K562 (cell line): ENCODE data around the gene DACT3. TPM values are rescaled to one million over a fixed set of nuclear protein-coding genes. Genes with fewer than 3 reads are reported as not detected.

Source experiments
- BCL6 ChIP-seq: fragments of 250-450 bp; sonication (Bioruptor Pico); IDR thresholded peaks from 2 replicates; pipeline ENCODE4 v1.4.0; 2020
- CBX3 ChIP-seq, 2 experiments: IDR thresholded peaks; 1 replicate in 1 of 2; 2 replicates in 1 of 2; pipeline ENCODE4 v1.6.1; 2012; ENCODE audit warnings: inconsistent platforms in 2 of 2, low read length in 2 of 2, borderline replicate concordance in 1 of 2, control low read depth in 1 of 2
- DPF2 ChIP-seq: fragments of 450-650 bp; IDR thresholded peaks from 2 replicates; pipeline ENCODE4 v1.6.1; 2016
- HNRNPLL ChIP-seq: fragments of 200-400 bp; formaldehyde crosslinking; IDR thresholded peaks from 2 replicates; pipeline ENCODE4 v1.6.1; 2017; ENCODE audit warnings: low read length, low read depth, mild to moderate bottlenecking; ENCODE audit not compliant: poor library complexity, severe bottlenecking
- LARP7 ChIP-seq: fragments of 450-650 bp; IDR thresholded peaks from 2 replicates; pipeline ENCODE4 v1.6.1; 2016
- NR2C2 ChIP-seq, 2 experiments: fragments of 200-800 bp in 1 of 2; sonication (Bioruptor generic) in 1 of 2; sonication (generic) in 1 of 2; formaldehyde crosslinking in 1 of 2; IDR thresholded peaks; 2 replicates each; pipeline versions ENCODE4 v1.6.1 to v1.8.0; 2016 to 2022; ENCODE audit warnings: mild to moderate bottlenecking in 1 of 2, missing compliant biosample characterization in 1 of 2, missing genetic modification characterization in 1 of 2, missing genetic modification reagents in 1 of 2
- POLR2B ChIP-seq: fragments of 450-650 bp; IDR thresholded peaks from 2 replicates; pipeline ENCODE4 v1.6.1; 2018; ENCODE audit warnings: low read depth; ENCODE audit not compliant: partially characterized antibody
- POLR3A ChIP-seq: IDR thresholded peaks from 2 replicates; pipeline ENCODE4 v1.6.1; 2011; ENCODE audit warnings: borderline replicate concordance, mild to moderate bottlenecking, moderate library complexity; ENCODE audit not compliant: insufficient read length, insufficient read depth; ENCODE audit errors: extremely low read depth
- PRDM10 ChIP-seq: fragments of 450-650 bp; IDR thresholded peaks from 2 replicates; pipeline ENCODE4 v1.6.1; 2018; ENCODE audit not compliant: partially characterized antibody
- RNF219 ChIP-seq: fragments of 250-450 bp; sonication (Bioruptor Pico); IDR thresholded peaks from 2 replicates; pipeline ENCODE4 v1.5.0; 2022; ENCODE audit warnings: mild to moderate bottlenecking
- SRSF1 ChIP-seq: fragments of 200-400 bp; formaldehyde crosslinking; IDR thresholded peaks from 2 replicates; pipeline ENCODE4 v1.6.1; 2017; ENCODE audit warnings: mild to moderate bottlenecking, low read depth, low read length, moderate library complexity
- ZBTB2 ChIP-seq: fragments of 450-650 bp; IDR thresholded peaks from 2 replicates; pipeline ENCODE4 v1.6.1; 2016; ENCODE audit warnings: antibody characterized with exemption
- ZNF212 ChIP-seq: fragments of 450-650 bp; formaldehyde crosslinking; IDR thresholded peaks from 2 replicates; pipeline ENCODE4 v1.4.0; 2020; ENCODE audit warnings: mild to moderate bottlenecking
- ZNF239 ChIP-seq: fragments of 250-450 bp; sonication (Bioruptor Pico); IDR thresholded peaks from 2 replicates; pipeline ENCODE4 v1.4.0; 2020; ENCODE audit warnings: mild to moderate bottlenecking
- ZNF639 ChIP-seq, 2 experiments: fragments of 200-800 bp in 1 of 2; sonication (Bioruptor generic) in 1 of 2; sonication (generic) in 1 of 2; formaldehyde crosslinking in 1 of 2; IDR thresholded peaks in 1 of 2; conservative IDR thresholded peaks in 1 of 2; 2 replicates each; pipeline versions ENCODE4 v1.5.0 to v1.6.1; 2016 to 2020; ENCODE audit warnings: missing compliant biosample characterization in 1 of 2, missing genetic modification characterization in 1 of 2, missing genetic modification reagents in 1 of 2
- ZNF696 ChIP-seq: fragments of 250-450 bp; sonication (Bioruptor Pico); conservative IDR thresholded peaks from 2 replicates; pipeline ENCODE4 v1.4.0; 2020; ENCODE audit warnings: mild to moderate bottlenecking, moderate library complexity
- polyA plus RNA-seq, 8 experiments: library from polyadenylated mRNA; depleted of rRNA in 4 of 8; stranded (reverse) in 5 of 8; unstranded in 3 of 8; fragments of >200 nt; fragmentation: Nextera tagmentation in 2 of 8; fragmentation: Illumina TruSeq in 1 of 8; extraction: Ambion mirVana in 2 of 8; extraction: Trizol in 1 of 8; gene quantifications; 2 replicates each; pipeline versions ENCODE4 v1.2.1 to v1.2.3, GENCODE V29; 2011 to 2014; ENCODE audit warnings: inconsistent platforms in 1 of 8, missing spikeins in 1 of 8
- total RNA-seq, 7 experiments: library from RNA; depleted of rRNA in 6 of 7; stranded (reverse); fragments of >200 nt in 6 of 7; fragmentation: Illumina TruSeq in 2 of 7; extraction: Trizol in 2 of 7; gene quantifications; 2 replicates each; pipeline versions ENCODE4 v1.2.1 to v1.2.3, GENCODE V29; 2011 to 2021; ENCODE audit warnings: low replicate concordance in 1 of 7

Gene DACT3
- total and polyA plus RNA-seq, 9 of the 15 experiments (the other 6 are each of a cell fraction or from before 2014, with no cell fraction given): 0.67 to 6.5 (median 3.5) TPM

GRCh38 chr19:46600384-46601317 lies 60.3 kb downstream of the DACT3 start (continued):
- peak; percentile 25; the same call in 1 of the 2 replicates for TF ChIP-seq ZBTB2
- no peak; a peak in 1 of 3 replicates for TF ChIP-seq CBX3 (IDR thresholded peaks at IDR 0.05; ENCODE audit: borderline replicate concordance in 1 of 2, low read length in 2 of 2)
- TF ChIP-seq ZNF239 (CRISPR knock-in tag): no peak
- TF ChIP-seq PRDM10: peak; percentile 100
- TF ChIP-seq DPF2: peak; percentile 43; the same call in 1 of the 2 replicates
- TF ChIP-seq SRSF1: no peak
- no peak for TF ChIP-seq RNF219 (CRISPR knock-in tag)
- peak; percentile 60; the same call in 1 of the 2 replicates for TF ChIP-seq BCL6 (CRISPR knock-in tag)
- TF ChIP-seq ZNF212: no peak
- TF ChIP-seq ZNF639 (CRISPR knock-in tag; conservative IDR thresholded peaks at IDR 0.05 in 1 of 2, IDR thresholded peaks at IDR 0.05 in 1 of 2): peak in 1 of 2 experiments; percentile 98; a peak in 2 of 4 replicates
- no peak for TF ChIP-seq ZNF696 (CRISPR knock-in tag)
- TF ChIP-seq HNRNPLL: peak; percentile 18
- TF ChIP-seq POLR2B: peak; percentile 26
- TF ChIP-seq POLR3A: no peak
- no peak for TF ChIP-seq LARP7
- TF ChIP-seq NR2C2 (CRISPR knock-in tag; IDR thresholded peaks at IDR 0.05): no peak
- TF ChIP-seq NR2C2 (tag; IDR thresholded peaks at IDR 0.05): peak; percentile 84
